Measurements from ENCODE around the gene DOK7.

DNA sequence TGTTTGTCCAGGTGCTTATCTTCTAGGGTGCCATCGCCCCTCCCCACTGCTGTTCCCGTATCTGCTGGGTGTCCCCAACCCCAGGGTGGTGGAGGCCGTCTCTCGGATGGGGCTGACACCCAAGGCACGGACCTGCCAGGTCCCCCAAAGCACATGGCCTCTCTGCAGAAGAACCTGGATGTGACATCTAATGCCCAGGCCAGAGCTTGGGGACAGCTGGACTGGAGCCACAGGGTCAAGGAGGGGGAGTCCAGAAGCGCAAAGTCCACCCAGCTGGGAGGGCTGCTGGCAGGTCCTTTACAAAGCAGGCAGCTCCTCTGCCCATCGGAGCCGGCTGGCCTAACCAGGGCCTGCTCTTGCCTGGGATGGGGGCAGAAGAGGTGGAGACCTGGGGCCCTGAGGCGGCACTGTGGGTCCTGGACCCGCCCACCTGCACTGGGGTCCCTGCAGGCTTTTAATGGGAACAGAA is 751 bp upstream of the DOK7 start:
- TF ChIP-seq SUZ12 (IDR thresholded peaks at IDR 0.05; ENCODE audit: extremely low read depth, insufficient read depth, insufficient read length) = no peak
- no peak for TF ChIP-seq ZNF274 (IDR thresholded peaks at IDR 0.05; ENCODE audit: low read depth, low read length)
- no peak for TF ChIP-seq YY1 (IDR thresholded peaks at IDR 0.05; ENCODE audit: insufficient read depth, insufficient read length)
